ENCODE results near the gene UBAP2. TPM values are rescaled to one million over a fixed set of nuclear protein-coding genes. Genes with fewer than 3 reads are reported as not detected.

UBAP2 gene
- total RNA-seq, 4 donors from 2014 or later = 29.7 to 36.9 (median 34.3) TPM

- no peak for DNase-seq (ENCODE audit: low spot score in 2 of 2)
- H3K4me3 ChIP-seq = no peak overlapping the region
- 90 to 92% methylated on average over 5 of the region's 5 CpGs for WGBS, 2 donors
- TF ChIP-seq EP300 (IDR thresholded peaks at IDR 0.05) = no peak
- TF ChIP-seq CTCF (IDR thresholded peaks at IDR 0.05) = no peak
- no peak for TF ChIP-seq POLR2A (IDR thresholded peaks at IDR 0.05)
- H3K9me3 ChIP-seq = no peaks in the 10 kb centered on the region
- peaks cover 0 to 7% (median 0%) of the 10 kb centered on the region in 4 donors for H3K4me1 ChIP-seq
- H3K27me3 ChIP-seq = no peaks in the 10 kb centered on the region
- no peak overlapping the region for H3K27ac ChIP-seq
- H3K36me3 ChIP-seq = peaks cover 0 to 18% (median 0%) of the 10 kb centered on the region in 3 donors
Observed at GRCh38 chr9:34036625-34037024, 12.1 kb downstream of the UBAP2 start.

- no peak for DNase-seq (ENCODE audit: low spot score in 2 of 2)
Observed at GRCh38 chr9:34035656-34036055, 13.0 kb downstream of the UBAP2 start.

GRCh38 chr9:34034698-34035065 is 14.0 kb downstream of the UBAP2 start:
- H3K9me3 ChIP-seq = no peaks in the 10 kb centered on the region
- H3K4me3 ChIP-seq = no peak overlapping the region
- H3K27me3 ChIP-seq = no peaks in the 10 kb centered on the region
- H3K27ac ChIP-seq = no peak overlapping the region
- no peak for DNase-seq (ENCODE audit: low spot score in 2 of 2)
- TF ChIP-seq POLR2A (IDR thresholded peaks at IDR 0.05) (no peak), CTCF (IDR thresholded peaks at IDR 0.05) (no peak), EP300 (IDR thresholded peaks at IDR 0.05) (no peak)
- peaks cover 0 to 29% (median 0%) of the 10 kb centered on the region in 3 donors for H3K36me3 ChIP-seq
- WGBS, 2 donors = 81 to 82% methylated on average over 6 of the region's 6 CpGs
- H3K4me1 ChIP-seq = peaks cover 0 to 7% (median 0%) of the 10 kb centered on the region in 4 donors

More at GRCh38 chr9:34035656-34036055, 13.0 kb downstream of the UBAP2 start:
- Histone ChIP-seq H3K36me3 (peaks cover 0 to 22% (median 0%) of the 10 kb centered on the region in 3 donors), H3K4me1 (peaks cover 0 to 7% (median 0%) of the 10 kb centered on the region in 4 donors), H3K4me3 (no peak overlapping the region), H3K27ac (no peak overlapping the region), H3K27me3 (no peaks in the 10 kb centered on the region), H3K9me3 (no peaks in the 10 kb centered on the region)
- TF ChIP-seq POLR2A (IDR thresholded peaks at IDR 0.05) (no peak), EP300 (IDR thresholded peaks at IDR 0.05) (no peak), CTCF (IDR thresholded peaks at IDR 0.05) (no peak)
- WGBS, 2 donors = 73 to 78% methylated on average over 5 of the region's 5 CpGs

GRCh38 chr9:34032631-34033030 is 16.1 kb downstream of the UBAP2 start:
- TF ChIP-seq CTCF (IDR thresholded peaks at IDR 0.05) (no peak), EP300 (IDR thresholded peaks at IDR 0.05) (no peak), POLR2A (IDR thresholded peaks at IDR 0.05) (no peak)
- H3K27me3 ChIP-seq = no peaks in the 10 kb centered on the region
- peaks cover 0 to 7% (median 0%) of the 10 kb centered on the region in 4 donors for H3K4me1 ChIP-seq
- H3K4me3 ChIP-seq = no peak overlapping the region
- no peaks in the 10 kb centered on the region for H3K9me3 ChIP-seq
- H3K36me3 ChIP-seq = peaks cover 0 to 25% (median 0%) of the 10 kb centered on the region in 3 donors
- DNase-seq (ENCODE audit: low spot score in 2 of 2) = no peak
- no peak overlapping the region for H3K27ac ChIP-seq
- WGBS, 2 donors = 83 to 90% methylated on average over 7 of the region's 7 CpGs

GRCh38 chr9:34027845-34028574 is 20.7 kb downstream of the UBAP2 start:
- Histone ChIP-seq H3K36me3 (peaks cover 0 to 25% (median 0%) of the 10 kb centered on the region in 3 donors), H3K4me3 (no peak overlapping the region), H3K27ac (no peak overlapping the region), H3K9me3 (no peaks in the 10 kb centered on the region), H3K27me3 (no peaks in the 10 kb centered on the region), H3K4me1 (no peaks in the 10 kb centered on the region)
- WGBS, 2 donors = 96 to 97% methylated on average over 11 of the region's 11 CpGs
- DNase-seq (ENCODE audit: low spot score in 2 of 2) = no peak
- TF ChIP-seq CTCF (IDR thresholded peaks at IDR 0.05) (no peak), EP300 (IDR thresholded peaks at IDR 0.05) (no peak), POLR2A (IDR thresholded peaks at IDR 0.05) (no peak)

Measured in tibial nerve (tissue), 4 donors.